B cell (primary cell): Measurements from ENCODE around the gene RAB31.

Experiments
- CTCF ChIP-seq: fragments of 200-600 bp; IDR thresholded peaks from one replicate; pipeline ENCODE4 v1.8.0; 2022; ENCODE audit warnings: antibody characterized with exemption, mild to moderate bottlenecking
- EZH2 ChIP-seq: IDR thresholded peaks from 2 replicates; pipeline ENCODE4 v1.6.1; 2012; ENCODE audit warnings: borderline replicate concordance, low read depth, mild to moderate bottlenecking, moderate library complexity, low read length; ENCODE audit not compliant: insufficient read depth, poor library complexity, severe bottlenecking

- TF ChIP-seq CTCF (no peak), EZH2 (no peak)
Observed at GRCh38 chr18:9829397-9829712, 121.3 kb downstream of the RAB31 start.
